ENCODE results near the gene CCDC174.

DNA sequence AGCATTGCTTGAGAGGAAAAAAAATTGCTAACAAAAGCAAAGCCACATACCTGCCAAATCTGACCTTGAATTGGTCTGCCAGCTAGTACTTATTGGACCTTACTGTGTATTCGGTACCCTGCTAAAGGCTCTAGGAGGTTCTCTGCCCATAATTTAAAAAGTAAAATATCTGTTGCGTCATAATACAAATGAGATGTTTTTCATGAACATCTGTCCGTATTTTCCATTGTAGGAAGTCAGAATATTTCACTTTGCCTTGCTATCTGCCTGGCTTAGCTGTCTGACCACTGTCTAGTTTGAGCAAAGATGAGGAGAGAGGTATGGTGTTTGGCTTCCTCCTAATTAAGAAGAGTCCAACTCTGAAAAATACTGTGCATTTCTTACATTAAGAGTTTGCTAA lies 12.6 kb downstream of the CCDC174 start:
- TF ChIP-seq, protein P1, sequence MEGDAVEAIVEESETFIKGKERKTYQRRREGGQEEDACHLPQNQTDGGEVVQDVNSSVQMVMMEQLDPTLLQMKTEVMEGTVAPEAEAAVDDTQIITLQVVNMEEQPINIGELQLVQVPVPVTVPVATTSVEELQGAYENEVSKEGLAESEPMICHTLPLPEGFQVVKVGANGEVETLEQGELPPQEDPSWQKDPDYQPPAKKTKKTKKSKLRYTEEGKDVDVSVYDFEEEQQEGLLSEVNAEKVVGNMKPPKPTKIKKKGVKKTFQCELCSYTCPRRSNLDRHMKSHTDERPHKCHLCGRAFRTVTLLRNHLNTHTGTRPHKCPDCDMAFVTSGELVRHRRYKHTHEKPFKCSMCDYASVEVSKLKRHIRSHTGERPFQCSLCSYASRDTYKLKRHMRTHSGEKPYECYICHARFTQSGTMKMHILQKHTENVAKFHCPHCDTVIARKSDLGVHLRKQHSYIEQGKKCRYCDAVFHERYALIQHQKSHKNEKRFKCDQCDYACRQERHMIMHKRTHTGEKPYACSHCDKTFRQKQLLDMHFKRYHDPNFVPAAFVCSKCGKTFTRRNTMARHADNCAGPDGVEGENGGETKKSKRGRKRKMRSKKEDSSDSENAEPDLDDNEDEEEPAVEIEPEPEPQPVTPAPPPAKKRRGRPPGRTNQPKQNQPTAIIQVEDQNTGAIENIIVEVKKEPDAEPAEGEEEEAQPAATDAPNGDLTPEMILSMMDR (IDR thresholded peaks at IDR 0.05): no peak
- TF ChIP-seq EZH2 (IDR thresholded peaks at IDR 0.05; ENCODE audit: borderline replicate concordance, insufficient read depth, low read depth, low read length, poor library complexity, severe bottlenecking): no peak

Measured in B cell (primary cell).